Hepatocyte (in vitro differentiated cells): Measurements from ENCODE around the gene C2orf68.

Experiments used
- CTCF ChIP-seq: fragments of 200-600 bp; sonication (generic); IDR thresholded peaks from 2 replicates; pipeline ENCODE4 v1.5.1; 2016; ENCODE audit warnings: antibody characterized with exemption, mild to moderate bottlenecking; ENCODE audit not compliant: poor library complexity
- EZH2 ChIP-seq: fragments of 200-600 bp; sonication (generic); IDR thresholded peaks from 2 replicates; pipeline ENCODE4 v1.6.1; 2016; ENCODE audit warnings: antibody characterized with exemption, mild to moderate bottlenecking, borderline replicate concordance
- EZH2phosphoT487 ChIP-seq: fragments of 200-600 bp; sonication (generic); IDR thresholded peaks from one replicate; pipeline ENCODE4 v1.6.1; 2018; ENCODE audit warnings: antibody characterized with exemption, mild to moderate bottlenecking, low read depth, moderate library complexity; ENCODE audit not compliant: unreplicated experiment, severe bottlenecking

GRCh38 chr2:85577386-85578242 lies 34.3 kb downstream of the C2orf68 start, which contains the start of gene VAMP8:
- TF ChIP-seq CTCF (no peak), EZH2 (no peak), EZH2phosphoT487 (no peak)
